HG03039 (cell line): ENCODE measurements around the gene LRRC74B.

Experiments used
- ATAC-seq: cut with Tn5 transposase; IDR thresholded peaks from one replicate; pipeline ENCODE4 v1.9.1; 2021; ENCODE audit warnings: mild to moderate bottlenecking, moderate library complexity; ENCODE audit not compliant: unreplicated experiment

The LRRC74B gene

DNA sequence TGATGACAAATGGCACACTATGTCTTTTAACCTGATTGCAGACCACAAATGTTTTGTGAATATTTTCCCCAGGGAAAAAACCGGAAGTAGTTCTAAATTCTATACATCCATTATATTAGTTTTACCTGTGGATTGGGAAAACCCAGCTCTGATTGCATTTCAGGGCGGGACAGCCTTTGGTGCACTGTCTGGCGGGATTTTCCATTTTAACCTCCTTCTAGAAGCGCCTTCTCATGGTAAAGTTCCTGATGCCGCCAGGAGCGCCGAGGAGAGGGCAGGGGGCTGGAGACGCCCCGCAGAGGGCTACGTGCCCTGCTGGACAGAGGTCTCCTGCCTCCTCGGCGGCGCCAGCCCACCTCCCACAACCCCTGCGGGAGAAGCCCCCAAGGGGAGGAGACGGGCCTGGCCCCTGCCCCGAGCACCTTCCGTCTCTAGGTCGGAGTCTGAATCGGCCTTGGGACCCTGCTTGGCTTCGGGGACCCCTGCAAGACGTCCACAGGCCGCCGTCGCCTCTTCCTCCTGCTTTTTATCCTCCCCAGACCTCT is 32.0 kb upstream of the LRRC74B start:
- ATAC-seq = peak; percentile 6

DNA sequence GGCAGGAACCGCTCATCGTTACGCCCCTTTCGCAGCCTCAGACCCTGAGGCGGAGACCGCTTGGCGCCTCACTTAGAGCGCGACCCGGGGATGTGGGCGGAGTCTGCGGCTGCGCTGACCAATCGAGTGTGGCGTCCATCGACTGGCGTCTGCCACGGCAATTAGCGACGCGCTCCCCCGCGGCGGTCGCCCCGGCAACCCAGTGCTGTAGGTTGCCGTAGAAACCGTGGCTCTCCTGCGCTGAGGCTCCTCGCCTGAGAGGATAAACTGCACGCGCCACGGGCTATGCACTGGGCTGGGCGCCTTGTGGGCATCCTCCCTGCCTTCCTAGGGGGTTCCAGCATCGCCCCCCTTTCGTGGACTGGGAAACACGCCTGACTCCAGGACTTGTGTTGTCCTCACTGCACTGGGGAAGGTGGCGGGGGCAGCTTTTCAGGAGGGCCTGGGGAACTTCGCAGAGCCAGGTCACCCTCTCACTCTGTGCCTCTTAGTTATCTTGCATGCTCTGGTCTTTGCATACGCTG is 31.5 kb upstream of the LRRC74B start:
- ATAC-seq = peak; percentile 71

GRCh38 chr22:21014726-21015465 is 30.9 kb upstream of the LRRC74B start, which contains the start of gene P2RX6:
P2RX6 (plus strand) TSS chr22:21015165; CDS start chr22:21015175, 10 bp downstream.
- no peak for ATAC-seq

DNA sequence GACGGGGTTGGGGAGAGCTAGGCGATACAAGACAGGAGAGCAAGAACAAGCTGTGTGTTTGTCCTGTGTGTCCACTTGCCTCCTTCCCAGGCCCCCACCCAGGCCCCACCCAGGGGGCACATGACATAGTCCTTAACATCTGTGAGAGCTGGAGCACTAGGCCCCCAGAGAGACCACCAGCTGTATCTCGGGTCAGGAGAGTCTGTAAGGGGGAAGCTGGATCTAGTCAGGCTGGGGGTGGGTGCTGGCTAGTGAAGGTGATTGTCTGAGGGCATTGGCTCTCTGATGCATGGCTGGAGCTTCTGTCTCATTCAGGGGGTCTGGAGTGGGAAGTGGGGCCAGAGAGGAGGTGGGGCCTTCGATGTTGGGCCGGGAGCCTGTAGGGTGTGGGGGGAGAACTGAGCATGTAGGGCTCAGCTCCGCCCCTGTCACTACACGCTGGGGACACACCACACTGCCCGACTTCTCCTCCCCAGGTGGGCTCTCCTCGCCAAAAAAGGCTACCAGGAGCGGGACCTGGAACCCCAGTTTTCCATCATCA is 30.2 kb upstream of the LRRC74B start:
- no peak for ATAC-seq

DNA sequence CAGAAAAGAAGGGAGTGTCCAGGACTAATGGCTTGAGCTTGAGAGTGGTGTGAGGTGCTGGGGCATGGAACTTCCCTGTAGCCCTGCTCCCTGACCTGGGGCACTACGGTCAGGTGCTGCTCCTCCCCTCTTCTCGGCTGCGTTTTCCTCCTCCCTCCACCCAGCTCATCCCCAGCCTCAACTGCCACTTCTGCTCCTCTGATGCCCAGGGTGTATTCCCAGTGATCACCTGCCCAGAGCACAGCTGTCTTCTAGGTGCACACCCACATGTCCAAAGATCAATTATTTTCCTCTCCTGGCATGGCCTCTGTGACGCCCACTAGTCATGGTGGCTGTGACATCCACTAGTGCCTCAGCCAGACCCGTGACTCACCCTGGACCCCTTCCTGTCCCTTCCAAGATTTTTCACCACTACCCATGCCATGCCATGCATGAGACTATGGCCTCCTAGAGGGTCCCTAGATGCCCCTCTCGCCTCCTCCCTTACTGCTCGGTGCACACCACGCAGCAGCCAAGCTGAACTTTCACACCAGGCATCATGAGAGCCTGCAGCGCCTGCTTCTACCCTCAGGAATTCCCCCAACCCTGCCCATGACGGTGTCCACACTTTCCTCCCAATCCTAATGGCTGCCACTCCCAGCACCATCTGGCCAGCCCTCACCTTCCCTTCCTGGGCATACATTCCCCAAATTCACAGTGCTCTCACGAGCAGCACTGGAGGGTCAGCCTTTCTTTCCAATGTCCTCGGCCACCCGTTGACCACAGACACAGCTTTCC is 28.9 kb upstream of the LRRC74B start:
- no peak for ATAC-seq

DNA sequence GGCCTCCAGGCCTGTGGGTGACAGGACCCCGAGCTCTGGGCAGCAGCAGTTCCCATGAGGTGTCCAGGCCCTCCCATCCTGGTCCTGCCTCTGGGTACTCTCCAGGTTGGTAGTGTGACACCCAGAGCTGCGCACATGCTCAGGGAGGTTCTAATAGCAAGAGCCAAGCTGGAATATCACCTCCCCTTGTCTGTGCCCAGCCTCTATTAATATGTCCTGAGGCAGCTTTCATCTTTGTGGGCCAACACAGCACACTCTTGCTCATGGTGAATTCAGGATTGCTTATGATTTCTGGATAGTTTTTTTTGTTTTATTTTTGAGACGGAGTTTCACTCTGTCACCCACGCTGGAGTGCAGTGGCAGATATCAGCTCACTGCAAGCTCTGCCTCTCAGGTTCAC is 27.4 kb upstream of the LRRC74B start:
- ATAC-seq = no peak

DNA sequence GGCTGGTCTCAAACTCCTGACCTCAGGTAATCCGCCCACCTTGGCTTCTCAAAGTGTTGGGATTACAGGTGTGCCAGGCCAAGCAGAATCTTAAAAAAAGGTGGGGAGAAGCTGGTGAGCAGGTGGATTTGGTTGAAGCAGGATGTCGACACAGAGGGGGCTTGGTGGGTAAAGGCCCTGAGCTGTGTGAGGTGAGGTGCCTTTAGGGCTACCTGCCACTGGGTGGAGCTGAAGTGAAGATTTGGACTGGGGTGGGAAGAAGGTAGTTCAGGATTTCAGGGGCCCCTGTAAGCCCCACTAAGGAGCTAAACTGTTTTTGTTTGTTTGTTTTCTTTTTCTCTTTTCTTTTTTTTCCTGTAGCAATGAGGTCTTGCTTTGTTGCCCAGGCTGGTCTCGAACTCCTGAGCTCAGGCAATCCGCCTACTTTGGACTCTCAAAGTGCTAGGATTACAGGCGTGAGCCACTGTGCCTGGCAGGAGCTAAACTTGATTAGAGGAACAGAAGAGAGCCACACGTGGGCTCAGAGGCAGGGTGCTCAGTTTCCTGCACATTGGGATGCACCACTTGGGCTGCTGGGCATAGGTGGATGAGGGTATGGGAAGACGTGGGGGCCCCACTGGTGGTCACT is 24.8 kb upstream of the LRRC74B start:
- no peak for ATAC-seq

- no peak for ATAC-seq
Measured at GRCh38 chr22:21022507-21022906, 23.2 kb upstream of the LRRC74B start.

- no peak for ATAC-seq
Measured at GRCh38 chr22:21022955-21023614, 22.7 kb upstream of the LRRC74B start.

DNA sequence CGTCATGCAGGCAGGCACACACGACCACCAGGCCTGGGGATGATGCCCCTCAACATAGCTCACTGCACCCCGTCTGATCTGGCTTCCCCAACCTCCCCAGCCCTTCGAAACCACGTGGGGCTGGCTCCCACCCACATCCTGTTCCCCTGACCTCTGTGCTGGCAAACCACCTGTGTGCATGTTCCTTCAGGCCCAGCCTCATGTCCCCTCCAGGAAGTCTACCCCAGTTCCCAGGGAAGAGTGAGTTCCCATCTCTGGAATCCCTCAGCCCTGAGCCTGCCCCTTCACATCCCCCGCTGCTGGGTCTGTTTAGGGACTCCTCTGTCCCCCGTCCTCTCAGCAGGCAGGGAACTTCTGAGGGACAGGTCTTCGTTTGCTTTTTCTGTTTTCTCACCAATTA is 20.5 kb upstream of the LRRC74B start:
- no peak for ATAC-seq

DNA sequence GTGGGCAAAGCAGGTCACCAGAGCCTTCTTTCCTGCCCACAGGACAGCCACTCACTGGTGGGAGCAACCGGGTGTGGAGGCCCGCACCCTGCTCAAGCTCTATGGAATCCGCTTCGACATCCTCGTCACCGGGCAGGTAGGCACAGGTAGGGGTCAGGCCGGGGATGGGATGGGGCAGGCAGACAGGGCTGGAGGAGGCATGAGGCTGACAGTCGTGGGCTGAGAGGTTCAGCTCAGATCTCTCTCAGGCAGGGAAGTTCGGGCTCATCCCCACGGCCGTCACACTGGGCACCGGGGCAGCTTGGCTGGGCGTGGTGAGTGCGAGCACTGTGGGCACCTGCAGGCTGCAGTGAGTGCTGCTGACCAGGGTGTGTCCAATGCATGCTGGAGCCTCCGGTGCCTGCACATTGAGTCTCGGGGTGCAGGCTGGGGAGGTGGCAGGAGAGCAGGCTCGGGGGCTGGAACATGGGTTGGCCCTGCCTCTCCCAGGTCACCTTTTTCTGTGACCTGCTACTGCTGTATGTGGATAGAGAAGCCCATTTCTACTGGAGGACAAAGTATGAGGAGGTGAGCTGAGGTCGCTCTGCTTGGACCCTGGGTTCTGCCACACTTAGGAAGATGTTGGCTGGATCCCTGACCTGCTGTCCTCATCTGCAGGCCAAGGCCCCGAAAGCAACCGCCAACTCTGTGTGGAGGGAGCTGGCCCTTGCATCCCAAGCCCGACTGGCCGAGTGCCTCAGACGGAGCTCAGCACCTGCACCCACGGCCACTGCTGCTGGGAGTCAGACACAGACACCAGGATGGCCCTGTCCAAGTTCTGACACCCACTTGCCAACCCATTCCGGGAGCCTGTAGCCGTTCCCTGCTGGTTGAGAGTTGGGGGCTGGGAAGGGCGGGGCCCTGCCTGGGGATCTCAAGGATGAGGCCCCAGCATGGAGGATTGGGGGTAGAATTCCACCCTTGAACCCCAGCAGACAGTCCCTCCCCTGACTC is 19.7 kb upstream of the LRRC74B start:
- no peak for ATAC-seq

- no peak for ATAC-seq
Measured at GRCh38 chr22:21026783-21027692, 18.7 kb upstream of the LRRC74B start.

GRCh38 chr22:21028277-21029251 is 17.2 kb upstream of the LRRC74B start:
- no peak for ATAC-seq

DNA sequence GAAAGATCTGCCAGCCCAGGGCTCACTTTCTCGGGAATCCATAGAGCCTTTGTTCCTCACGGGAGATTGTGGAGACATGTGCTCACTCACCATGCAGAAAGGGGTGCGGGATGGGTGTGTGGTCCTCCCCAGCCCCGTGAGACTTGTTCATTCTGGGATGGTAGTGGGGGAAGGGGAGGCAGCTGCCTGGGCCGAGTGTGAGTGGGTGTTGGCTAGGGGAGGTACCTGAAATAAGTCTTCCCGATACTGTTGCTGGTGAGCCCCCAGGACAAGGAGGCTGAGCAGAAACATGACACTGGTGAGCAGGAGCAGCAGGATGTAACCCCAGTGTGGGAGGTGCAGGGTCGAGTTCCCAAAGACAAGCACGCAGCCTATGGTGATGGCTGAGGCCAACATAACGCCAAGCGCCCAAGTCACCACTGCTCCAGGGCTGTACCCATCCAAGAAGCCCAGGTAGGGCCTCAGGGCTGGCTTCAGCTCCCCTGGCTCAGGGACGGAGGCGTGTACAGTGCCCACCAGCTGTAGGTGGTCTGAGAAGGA is 16.2 kb upstream of the LRRC74B start:
- no peak for ATAC-seq

- ATAC-seq = no peak
Measured at GRCh38 chr22:21030032-21030431, 15.7 kb upstream of the LRRC74B start.

DNA sequence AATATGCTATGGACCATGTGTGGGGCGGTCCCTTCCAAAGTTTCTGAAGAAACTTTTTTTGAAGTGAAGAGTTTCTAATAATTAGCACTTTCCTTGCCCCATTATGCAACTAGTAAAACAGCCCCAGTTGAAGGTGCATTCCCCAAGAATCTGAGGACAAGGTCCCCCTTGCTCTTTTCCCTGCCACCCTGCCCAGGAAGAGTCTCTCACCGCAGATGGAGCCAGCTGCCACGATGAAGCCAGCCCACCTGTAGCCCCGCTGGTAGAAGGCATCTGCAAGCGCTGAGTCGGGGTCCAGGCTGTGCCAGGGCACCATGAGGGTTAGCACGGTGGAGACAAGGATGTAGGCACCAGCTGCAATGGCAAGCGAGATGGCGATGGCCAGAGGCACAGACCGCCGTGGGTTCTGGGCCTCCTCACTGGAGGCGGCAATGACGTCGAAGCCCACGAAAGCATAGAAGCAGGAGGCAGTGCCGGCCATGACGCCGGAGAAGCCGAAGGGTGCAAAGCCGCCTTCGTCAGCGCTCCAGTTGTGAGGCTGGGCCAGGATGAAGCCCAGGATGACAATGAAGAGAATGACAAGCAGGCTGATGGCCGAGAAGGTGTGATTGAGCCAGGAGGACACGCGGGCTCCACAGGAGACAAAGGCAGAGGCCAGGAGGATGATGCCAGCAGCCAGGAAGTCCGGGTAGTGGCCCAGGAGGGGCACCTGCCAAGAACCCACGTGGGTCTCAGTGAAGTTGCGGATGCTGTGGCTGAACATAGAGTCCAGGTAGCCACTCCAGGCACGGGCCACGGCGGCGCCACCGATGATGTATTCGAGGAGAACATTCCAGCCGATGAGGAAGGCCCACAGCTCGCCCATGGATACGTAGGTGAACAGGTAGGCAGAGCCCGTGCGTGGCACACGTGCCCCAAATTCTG is 14.9 kb upstream of the LRRC74B start:
- no peak for ATAC-seq
